ENCODE measurements around the gene HEMK1.

Gene HEMK1

DNA sequence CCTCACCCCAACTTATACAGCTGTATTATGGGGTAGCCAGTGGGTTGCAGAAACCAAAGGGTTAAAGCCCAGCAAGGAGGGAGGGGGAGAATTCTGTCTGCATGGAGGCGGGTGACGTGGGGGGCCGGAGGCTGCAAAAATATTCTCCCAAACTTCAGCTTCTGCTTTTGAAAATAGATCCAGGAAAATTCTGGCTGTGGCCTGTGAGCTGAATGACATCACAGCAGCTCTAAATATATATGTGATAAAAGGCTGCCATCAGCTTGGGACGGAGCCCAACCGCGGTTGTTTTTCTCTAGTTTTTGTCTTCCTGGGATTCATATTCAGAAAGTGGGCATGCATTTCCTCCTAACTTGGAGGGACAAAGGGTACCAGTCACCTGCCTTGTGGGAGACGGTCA is 75.2 kb downstream of the HEMK1 start:
- DNase-seq (ENCODE audit: low spot score): no peak

DNA sequence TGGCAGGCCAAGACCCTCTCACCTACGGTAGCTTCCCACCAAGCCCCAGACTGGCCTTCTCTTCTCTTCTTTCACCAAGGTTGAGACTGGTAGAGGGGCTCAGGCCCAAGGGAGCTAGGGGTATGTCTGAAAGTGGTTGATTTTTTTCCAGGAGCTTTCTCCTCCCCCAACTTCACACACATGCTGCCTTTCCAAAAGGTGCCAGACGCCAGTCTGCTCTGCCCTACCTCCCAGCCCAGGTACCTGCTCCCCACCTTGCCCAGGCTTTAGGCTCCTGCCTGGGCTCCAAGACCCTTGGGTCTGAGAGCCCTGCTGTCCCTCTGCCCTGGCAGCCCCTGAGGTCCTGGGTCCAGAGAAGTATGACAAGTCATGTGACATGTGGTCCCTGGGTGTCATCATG is 76.1 kb downstream of the HEMK1 start:
- no peak for DNase-seq (ENCODE audit: low spot score)

All from pons (tissue), 1 donor.